Activated T-cell treated with anti-CD3 and anti-CD28 coated beads, Interleukin-2, amount 50 U/mL, for 72 hours (primary cell): ENCODE results near the gene CES2. TPM values are rescaled to one million over a fixed set of nuclear protein-coding genes. Genes with fewer than 3 reads are reported as not detected.
"Not testable (repeated sequence)": the region's sequence is repeated elsewhere in the genome, so short reads cannot be mapped to it uniquely, and the experiment has no call there.

Experiments used
- ATAC-seq, 2 donors: fragments of 150-1000 bp; cut with Tn5 transposase; replicated peaks in 1 of 2; 2 replicates each; pipeline ENCODE4 v1.10.0; 2021; ENCODE audit warnings: moderate library complexity in 2 of 2, mild to moderate bottlenecking in 1 of 2
- DNase-seq, 2 donors: peaks; one replicate each; pipeline ENCODE4 v3.0.0; 2021 to 2022; ENCODE audit warnings: mixed read lengths in 1 of 2
- H3K27ac Mint-ChIP-seq: one replicate; pipeline ENCODE4 v1.8.0; 2022; ENCODE audit warnings: mild to moderate bottlenecking, moderate library complexity, mixed read lengths
- H3K27me3 Mint-ChIP-seq: one replicate; pipeline ENCODE4 v1.8.0; 2022; ENCODE audit warnings: low read depth, mixed read lengths
- H3K36me3 Mint-ChIP-seq, 2 donors: one replicate each; pipeline ENCODE4 v1.8.0; 2022; ENCODE audit warnings: mixed read lengths in 2 of 2, mild to moderate bottlenecking in 1 of 2; ENCODE audit not compliant: insufficient read depth in 2 of 2
- H3K4me1 Mint-ChIP-seq: one replicate; pipeline ENCODE4 v1.8.0; 2022; ENCODE audit warnings: low read depth, mixed read lengths
- H3K4me3 Mint-ChIP-seq, 2 donors: one replicate each; pipeline ENCODE4 v1.8.0; 2022; ENCODE audit warnings: mild to moderate bottlenecking in 2 of 2, mixed read lengths in 2 of 2, moderate library complexity in 2 of 2
- H3K9me3 Mint-ChIP-seq, 2 donors: one replicate each; pipeline ENCODE4 v1.8.0; 2022; ENCODE audit warnings: mixed read lengths in 2 of 2
- total RNA-seq, 2 donors: library from RNA; stranded (reverse); gene quantifications; one replicate each; pipeline ENCODE4 v1.2.3, GENCODE V29; 2022

Gene CES2
- total RNA-seq, 2 donors from 2014 or later: 28.7 to 33.3 TPM

GRCh38 chr16:66984892-66985311 is 49.6 kb downstream of the CES2 start:
- DNase-seq: peak; percentile 80 to 87
- H3K27me3 Mint-ChIP-seq: no peaks in the 10 kb centered on the region
- H3K9me3 Mint-ChIP-seq: peaks cover 2 to 6% of the 10 kb centered on the region in 2 donors
- peak; percentile 90 for ATAC-seq
- H3K4me3 Mint-ChIP-seq: peak overlapping the region; percentile 77 to 90
- peak overlapping the region; percentile 100 for H3K27ac Mint-ChIP-seq
- H3K36me3 Mint-ChIP-seq: peaks cover 11 to 12% of the 10 kb centered on the region in 2 donors
- H3K4me1 Mint-ChIP-seq: peaks cover 83% of the 10 kb centered on the region

- Mint-ChIP-seq H3K9me3 (peaks cover 2 to 6% of the 10 kb centered on the region in 2 donors), H3K36me3 (peaks cover 11 to 12% of the 10 kb centered on the region in 2 donors), H3K27me3 (no peaks in the 10 kb centered on the region), H3K4me1 (peaks cover 79% of the 10 kb centered on the region), H3K4me3 (peak overlapping the region; percentile 77 to 91), H3K27ac (peak overlapping the region; percentile 100)
- DNase-seq (peak in 1 of 2 donors; percentile 24), ATAC-seq (no peak)
Measured at GRCh38 chr16:66986559-66986958, 51.2 kb downstream of the CES2 start.

GRCh38 chr16:66988197-66988788 is 53.0 kb downstream of the CES2 start, which contains the start of gene CES4A:
TSS of gene CES4A (plus strand) at chr16:66988589. CDS start at chr16:66988773, 184 bp downstream.
- Mint-ChIP-seq H3K27me3 (no peaks in the 10 kb centered on the region), H3K36me3 (peaks cover 9 to 12% of the 10 kb centered on the region in 2 donors), H3K4me3 (peak within 1 kb of the TSS; percentile 77 to 91), H3K4me1 (peaks cover 65% of the 10 kb centered on the region), H3K9me3 (peaks cover 0 to 2% of the 10 kb centered on the region in 2 donors), H3K27ac (peak within 1 kb of the TSS; percentile 95)
- DNase-seq: peak; percentile 35 to 50
- peak in 1 of 2 donors; percentile 10 for ATAC-seq

GRCh38 chr16:66991545-66992077 is 56.3 kb downstream of the CES2 start:
- peak overlapping the region; percentile 39 for H3K27ac Mint-ChIP-seq

GRCh38 chr16:66993558-66993957 is 58.2 kb downstream of the CES2 start:
- H3K27ac Mint-ChIP-seq, H3K27me3 Mint-ChIP-seq, H3K36me3 Mint-ChIP-seq, DNase-seq, ATAC-seq, H3K4me3 Mint-ChIP-seq, H3K9me3 Mint-ChIP-seq: not testable (repeated sequence)
- peaks cover 17% of the 10 kb centered on the region for H3K4me1 Mint-ChIP-seq

More at GRCh38 chr16:66991545-66992077, 56.3 kb downstream of the CES2 start:
- Mint-ChIP-seq H3K27me3 (no peaks in the 10 kb centered on the region), H3K36me3 (peaks cover 3 to 4% of the 10 kb centered on the region in 2 donors), H3K9me3 (peaks cover 0 to 2% of the 10 kb centered on the region in 2 donors), H3K4me3 (no peak overlapping the region), H3K4me1 (peaks cover 32% of the 10 kb centered on the region)
- ATAC-seq (no peak), DNase-seq (no peak)

Other genes starting within 250 kb of the CES2 start
- 1 to 10 TPM; 3.7 to 3.9 TPM for gene CMTM4, start 238.8 kb upstream of the CES2 start, total RNA-seq
- gene DYNC1LI2, start 183.9 kb upstream of the CES2 start, total RNA-seq: 10 to 100 TPM; 60.0 to 67.6 TPM
- gene TERB1, start 133.9 kb upstream of the CES2 start, total RNA-seq: under 1 TPM in 1 of 2 donors, not detected in 1; 0.14 TPM
- gene NAE1, start 104.5 kb upstream of the CES2 start, total RNA-seq: 100 to 1,000 TPM in 1 of 2 donors, 10 to 100 TPM in 1; 94.5 to 100 TPM
- not detected for gene CA7, start 91.1 kb upstream of the CES2 start, total RNA-seq
- 10 to 100 TPM; 31.8 TPM for gene PDP2, start 55.0 kb upstream of the CES2 start, total RNA-seq
- gene CDH16, start 16.6 kb upstream of the CES2 start, total RNA-seq: not detected
- 1 to 10 TPM; 1.6 to 3.1 TPM for gene RRAD, start 10.0 kb upstream of the CES2 start, total RNA-seq
- gene CIAO2B, start 1.1 kb upstream of the CES2 start, total RNA-seq: 100 to 1,000 TPM; 145 to 167 TPM
- gene CES3, start 25.8 kb downstream of the CES2 start, total RNA-seq: 10 to 100 TPM in 1 of 2 donors, 1 to 10 TPM in 1; 6.9 to 11.5 TPM
- gene CES4A, start 53.1 kb downstream of the CES2 start, total RNA-seq: 10 to 100 TPM; 24.4 to 38.8 TPM
- 100 to 1,000 TPM; 106 to 133 TPM for gene CBFB, start 93.6 kb downstream of the CES2 start, total RNA-seq
- 10 to 100 TPM; 14.8 to 18.2 TPM for gene PHAF1, start 174.4 kb downstream of the CES2 start, total RNA-seq
- 1 to 10 TPM; 5.7 to 7.5 TPM for gene B3GNT9, start 215.5 kb downstream of the CES2 start, total RNA-seq
- gene TRADD, start 224.4 kb downstream of the CES2 start, total RNA-seq: 10 to 100 TPM; 38.1 to 50.7 TPM
- gene FBXL8, start 224.4 kb downstream of the CES2 start, total RNA-seq: 10 to 100 TPM; 32.1 to 37.1 TPM
- 10 to 100 TPM; 63.4 to 87.7 TPM for gene HSF4, start 229.2 kb downstream of the CES2 start, total RNA-seq
- gene NOL3, start 235.0 kb downstream of the CES2 start, total RNA-seq: 10 to 100 TPM; 21.6 to 30.6 TPM
- gene MATCAP1, start 248.4 kb downstream of the CES2 start, total RNA-seq: 10 to 100 TPM; 31.9 to 34.3 TPM